Measurements from ENCODE around the gene TBXAS1. TPM values are rescaled to one million over a fixed set of nuclear protein-coding genes. Genes with fewer than 3 reads are reported as not detected.
"Not testable (repeated sequence)": the region's sequence is repeated elsewhere in the genome, so short reads cannot be mapped to it uniquely, and the experiment has no call there.

Gene TBXAS1
- total RNA-seq, 2 donors from 2014 or later: 3.6 to 10.6 TPM

- Histone ChIP-seq H3K9me3 (no peaks in the 10 kb centered on the region), H3K27ac (no peak overlapping the region), H3K4me3 (no peak overlapping the region), H3K4me1 (no peaks in the 10 kb centered on the region), H3K36me3 (replicated peaks in 1 of 2; ENCODE audit: insufficient read depth in 1 of 2, low read depth in 2 of 2) (no peaks in the 10 kb centered on the region), H3K27me3 (no peaks in the 10 kb centered on the region)
- ATAC-seq (no peak), DNase-seq (no peak)
- WGBS, 2 donors: 75 to 76% methylated on average over 6 of the region's 6 CpGs
- TF ChIP-seq CTCF (IDR thresholded peaks at IDR 0.05) (no peak), POLR2A (IDR thresholded peaks at IDR 0.05) (no peak)
- intact Hi-C loops (cut with DNase I): no loop called here
Measured at GRCh38 chr7:139838876-139839275, 9.8 kb downstream of the TBXAS1 start.

GRCh38 chr7:139840776-139841175, 11.7 kb downstream of the TBXAS1 start:
- H3K4me1 ChIP-seq: peaks cover 10% of the 10 kb centered on the region
- WGBS, 2 donors: 85 to 93% methylated on average over 13 of the region's 13 CpGs
- TF ChIP-seq CTCF (IDR thresholded peaks at IDR 0.05): no peak
- no peak for TF ChIP-seq POLR2A (IDR thresholded peaks at IDR 0.05)
- no peak overlapping the region for H3K4me3 ChIP-seq
- ATAC-seq: no peak
- no peak for DNase-seq
- H3K27ac ChIP-seq: no peak overlapping the region
- intact Hi-C loops (cut with DNase I): no loop called here
- no peaks in the 10 kb centered on the region for H3K36me3 ChIP-seq (replicated peaks in 1 of 2; ENCODE audit: insufficient read depth in 1 of 2, low read depth in 2 of 2)
- H3K9me3 ChIP-seq: no peaks in the 10 kb centered on the region
- H3K27me3 ChIP-seq: no peaks in the 10 kb centered on the region

GRCh38 chr7:139842401-139843210, 13.5 kb downstream of the TBXAS1 start:
- no peak for DNase-seq
- TF ChIP-seq CTCF (IDR thresholded peaks at IDR 0.05) (no peak), POLR2A (IDR thresholded peaks at IDR 0.05) (no peak)
- 86 to 87% methylated on average over 11 to 15 of the region's 15 CpGs for WGBS, 2 donors
- intact Hi-C loops (cut with DNase I): no loop called here
- Histone ChIP-seq H3K9me3 (no peaks in the 10 kb centered on the region), H3K27me3 (no peaks in the 10 kb centered on the region), H3K4me1 (peaks cover 10% of the 10 kb centered on the region), H3K36me3 (replicated peaks in 1 of 2; ENCODE audit: insufficient read depth in 1 of 2, low read depth in 2 of 2) (no peaks in the 10 kb centered on the region), H3K27ac (no peak overlapping the region), H3K4me3 (no peak overlapping the region)
- ATAC-seq: no peak

GRCh38 chr7:139843211-139843537, 14.1 kb downstream of the TBXAS1 start:
- H3K9me3 ChIP-seq; ATAC-seq; H3K4me3 ChIP-seq; H3K27ac ChIP-seq; intact Hi-C loops (cut with DNase I); H3K36me3 ChIP-seq (replicated peaks in 1 of 2; ENCODE audit: insufficient read depth in 1 of 2, low read depth in 2 of 2); H3K27me3 ChIP-seq; DNase-seq: not testable (repeated sequence)
- WGBS, 2 donors: 96 to 97% methylated on average over 4 of the region's 4 CpGs
- peaks cover 10% of the 10 kb centered on the region for H3K4me1 ChIP-seq

GRCh38 chr7:139844779-139845442, 15.8 kb downstream of the TBXAS1 start:
- Histone ChIP-seq H3K27me3 (no peaks in the 10 kb centered on the region), H3K27ac (no peak overlapping the region), H3K4me1 (peaks cover 10% of the 10 kb centered on the region), H3K9me3 (no peaks in the 10 kb centered on the region), H3K36me3 (replicated peaks in 1 of 2; ENCODE audit: insufficient read depth in 1 of 2, low read depth in 2 of 2) (no peaks in the 10 kb centered on the region), H3K4me3 (no peak overlapping the region)
- no peak for TF ChIP-seq CTCF (IDR thresholded peaks at IDR 0.05)
- no peak for TF ChIP-seq POLR2A (IDR thresholded peaks at IDR 0.05)
- intact Hi-C loops (cut with DNase I): no loop called here
- DNase-seq (peak in 3 of 4 donors; percentile 50 to 78 (median 51)), ATAC-seq (peak; percentile 82)
- WGBS, 2 donors: 53 to 57% methylated on average over 4 of the region's 4 CpGs
